Neural crest cell (in vitro differentiated cells): ENCODE results near the gene TMSB10. TPM values are rescaled to one million over a fixed set of nuclear protein-coding genes. Genes with fewer than 3 reads are reported as not detected.

Source experiments
- DNase-seq: peaks from one replicate; pipeline ENCODE4 v3.0.0; 2021; ENCODE audit warnings: low read depth, mixed read lengths, low spot score
- H3K27ac Mint-ChIP-seq: one replicate; pipeline ENCODE4 v1.8.0; 2021; ENCODE audit warnings: mild to moderate bottlenecking, mixed read lengths; ENCODE audit not compliant: unreplicated experiment
- H3K27me3 Mint-ChIP-seq: 2 replicates; pipeline ENCODE4 v1.8.0; 2021; ENCODE audit warnings: low read depth, mild to moderate bottlenecking, mixed read lengths
- H3K36me3 Mint-ChIP-seq: 2 replicates; pipeline ENCODE4 v1.8.0; 2021; ENCODE audit warnings: low read depth, mild to moderate bottlenecking, mixed read lengths
- H3K4me1 Mint-ChIP-seq: 2 replicates; pipeline ENCODE4 v1.8.0; 2021; ENCODE audit warnings: mixed read lengths
- H3K4me3 Mint-ChIP-seq: one replicate; pipeline ENCODE4 v1.8.0; 2021; ENCODE audit warnings: mild to moderate bottlenecking, mixed read lengths
- H3K9me3 Mint-ChIP-seq: 2 replicates; pipeline ENCODE4 v1.8.0; 2021; ENCODE audit warnings: mixed read lengths
- total RNA-seq: library from RNA; stranded (reverse); gene quantifications from 2 replicates; pipeline ENCODE4 v1.2.1, GENCODE V29; 2021
- TF ChIP-seq, protein P1 (sequence below): fragments of 200-600 bp; sonication (generic); conservative IDR thresholded peaks from 2 replicates; pipeline ENCODE4 v1.5.0; 2021; ENCODE audit warnings: antibody characterized with exemption, mild to moderate bottlenecking

TMSB10 gene
- total RNA-seq, 1 donor from 2014 or later, result 1,431 TPM

DNA sequence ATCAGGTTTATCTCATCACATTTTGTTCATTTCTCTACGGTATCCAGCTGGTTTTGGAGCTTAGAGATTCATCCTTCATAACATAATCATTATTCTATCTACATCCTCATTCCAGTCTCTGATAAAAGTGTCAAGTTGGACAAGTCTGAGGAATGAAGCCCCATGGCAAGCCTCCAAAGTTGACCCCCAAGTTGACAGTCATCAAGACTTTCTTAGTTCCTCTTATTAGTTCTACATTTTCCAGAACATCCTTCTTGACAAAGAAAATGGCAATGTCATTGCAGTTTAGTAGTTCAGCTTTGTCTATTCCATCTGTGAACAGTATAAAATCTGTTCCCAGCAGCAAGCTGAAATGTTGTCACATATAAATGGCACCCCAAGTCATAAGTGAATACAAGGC, 4.5 kb upstream of the TMSB10 start:
- Mint-ChIP-seq H3K27ac (no peak overlapping the region), H3K27me3 (peaks cover 14% of the 10 kb centered on the region), H3K4me3 (no peak overlapping the region), H3K4me1 (peaks cover 14% of the 10 kb centered on the region), H3K36me3 (no peaks in the 10 kb centered on the region), H3K9me3 (no peaks in the 10 kb centered on the region)
- DNase-seq, result no peak
- TF ChIP-seq, protein P1, sequence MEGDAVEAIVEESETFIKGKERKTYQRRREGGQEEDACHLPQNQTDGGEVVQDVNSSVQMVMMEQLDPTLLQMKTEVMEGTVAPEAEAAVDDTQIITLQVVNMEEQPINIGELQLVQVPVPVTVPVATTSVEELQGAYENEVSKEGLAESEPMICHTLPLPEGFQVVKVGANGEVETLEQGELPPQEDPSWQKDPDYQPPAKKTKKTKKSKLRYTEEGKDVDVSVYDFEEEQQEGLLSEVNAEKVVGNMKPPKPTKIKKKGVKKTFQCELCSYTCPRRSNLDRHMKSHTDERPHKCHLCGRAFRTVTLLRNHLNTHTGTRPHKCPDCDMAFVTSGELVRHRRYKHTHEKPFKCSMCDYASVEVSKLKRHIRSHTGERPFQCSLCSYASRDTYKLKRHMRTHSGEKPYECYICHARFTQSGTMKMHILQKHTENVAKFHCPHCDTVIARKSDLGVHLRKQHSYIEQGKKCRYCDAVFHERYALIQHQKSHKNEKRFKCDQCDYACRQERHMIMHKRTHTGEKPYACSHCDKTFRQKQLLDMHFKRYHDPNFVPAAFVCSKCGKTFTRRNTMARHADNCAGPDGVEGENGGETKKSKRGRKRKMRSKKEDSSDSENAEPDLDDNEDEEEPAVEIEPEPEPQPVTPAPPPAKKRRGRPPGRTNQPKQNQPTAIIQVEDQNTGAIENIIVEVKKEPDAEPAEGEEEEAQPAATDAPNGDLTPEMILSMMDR, result no peak

DNA sequence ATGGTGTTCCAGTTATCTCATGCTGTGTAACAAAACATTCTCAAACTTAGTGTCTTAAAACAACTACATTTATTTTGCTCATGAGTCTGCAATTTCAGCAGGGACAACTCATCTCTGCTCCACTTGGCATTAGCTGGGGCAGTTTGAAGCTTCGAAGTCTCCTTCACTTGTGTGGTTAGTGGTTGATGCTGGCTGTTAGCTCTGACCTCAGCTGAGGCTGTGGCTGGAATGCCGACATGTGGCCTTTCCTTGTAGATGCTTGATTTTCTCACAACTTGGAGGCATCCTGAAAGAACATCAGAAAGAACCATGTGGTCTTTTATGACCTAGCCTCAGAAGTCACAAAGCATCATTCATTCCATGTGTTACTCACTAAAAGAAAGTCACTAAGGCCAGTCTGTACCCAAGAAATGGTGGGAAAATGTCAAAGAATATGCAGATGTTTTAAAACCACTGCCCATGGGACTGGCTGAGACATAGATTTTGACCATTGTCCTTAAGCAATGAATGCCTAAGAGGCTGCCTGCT, 3.8 kb upstream of the TMSB10 start:
- H3K9me3 Mint-ChIP-seq, result no peaks in the 10 kb centered on the region
- H3K4me1 Mint-ChIP-seq, result peaks cover 16% of the 10 kb centered on the region
- DNase-seq, result no peak
- peaks cover 14% of the 10 kb centered on the region for H3K27me3 Mint-ChIP-seq
- H3K36me3 Mint-ChIP-seq, result peaks cover 2% of the 10 kb centered on the region
- no peak overlapping the region for H3K4me3 Mint-ChIP-seq
- TF ChIP-seq, protein P1, result no peak
- H3K27ac Mint-ChIP-seq, result no peak overlapping the region

DNA sequence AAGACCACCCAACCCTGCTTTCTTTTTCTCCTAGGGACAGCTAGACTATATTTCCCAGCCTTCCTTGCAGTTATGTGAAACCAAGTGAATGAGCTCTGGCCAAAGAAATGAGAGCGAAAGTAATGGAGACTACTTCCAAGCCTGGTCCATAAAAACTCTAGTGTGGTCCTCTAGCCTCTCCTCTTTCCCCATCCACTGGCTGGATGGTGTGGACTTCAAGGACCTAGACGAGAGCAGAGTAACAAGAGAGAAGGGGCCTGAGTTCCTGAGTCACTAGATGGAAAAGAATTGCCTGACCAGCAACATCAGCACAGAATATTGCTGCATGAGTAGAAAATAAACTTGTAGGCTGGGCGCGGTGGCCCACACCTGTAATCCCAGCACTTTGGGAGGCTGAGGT, 2.9 kb upstream of the TMSB10 start:
- no peak for DNase-seq
- peaks cover 14% of the 10 kb centered on the region for H3K27me3 Mint-ChIP-seq
- TF ChIP-seq, protein P1, result no peak
- H3K27ac Mint-ChIP-seq, result no peak overlapping the region
- H3K9me3 Mint-ChIP-seq, result no peaks in the 10 kb centered on the region
- peaks cover 11% of the 10 kb centered on the region for H3K36me3 Mint-ChIP-seq
- peak overlapping the region; percentile 37 for H3K4me3 Mint-ChIP-seq
- peaks cover 25% of the 10 kb centered on the region for H3K4me1 Mint-ChIP-seq

DNA sequence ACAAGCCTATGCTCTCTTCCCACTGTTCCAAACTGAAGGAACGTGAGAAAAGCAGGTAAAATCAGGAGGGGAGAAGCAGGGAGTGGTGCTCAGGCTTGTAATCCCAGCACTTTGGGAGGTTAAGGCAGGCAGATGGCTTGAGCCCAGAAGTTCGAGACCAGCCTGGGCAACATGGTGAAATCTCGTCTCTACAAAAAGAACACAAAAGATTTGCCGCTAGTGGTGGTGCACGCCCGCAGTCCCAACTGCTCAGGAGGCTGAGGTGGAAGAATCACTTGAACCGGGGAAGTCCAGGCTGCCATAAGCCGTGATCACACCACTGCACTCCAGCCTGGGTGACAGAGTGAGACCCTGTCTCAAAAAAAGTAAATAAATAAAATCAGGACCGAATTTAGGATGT, 1.3 kb upstream of the TMSB10 start:
- Mint-ChIP-seq H3K36me3 (peaks cover 22% of the 10 kb centered on the region), H3K9me3 (peaks cover 1% of the 10 kb centered on the region), H3K4me3 (peak overlapping the region; percentile 91), H3K4me1 (peaks cover 31% of the 10 kb centered on the region), H3K27me3 (peaks cover 14% of the 10 kb centered on the region), H3K27ac (no peak overlapping the region)
- no peak for DNase-seq
- TF ChIP-seq, protein P1, result no peak

DNA sequence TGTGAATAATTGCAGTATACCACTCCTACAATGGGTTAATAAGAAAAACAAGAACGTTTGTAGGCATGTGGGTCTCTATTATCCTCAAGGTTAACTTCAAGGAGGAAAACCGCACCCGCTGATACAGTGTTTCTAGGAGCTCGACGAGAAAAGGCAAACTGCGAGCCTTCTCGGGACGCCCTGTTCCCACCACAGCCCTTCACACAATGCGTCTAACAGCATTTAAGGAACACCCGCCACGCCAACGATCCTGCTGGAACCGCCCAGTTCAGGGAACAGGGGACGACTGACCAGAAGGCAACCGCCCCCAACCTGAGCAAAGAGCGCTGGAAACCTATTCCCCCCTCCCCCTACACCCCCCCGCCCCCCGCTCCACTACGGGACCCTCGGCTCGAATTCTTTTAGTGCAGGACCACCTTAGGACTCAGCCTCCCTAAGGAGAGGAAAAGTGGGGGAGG, 710 bp upstream of the TMSB10 start:
- Mint-ChIP-seq H3K27ac (peak overlapping the region; percentile 90), H3K4me3 (peak overlapping the region; percentile 91), H3K36me3 (peaks cover 28% of the 10 kb centered on the region), H3K4me1 (peaks cover 31% of the 10 kb centered on the region), H3K27me3 (peaks cover 14% of the 10 kb centered on the region), H3K9me3 (peaks cover 7% of the 10 kb centered on the region)
- peak; percentile 40 for DNase-seq
- TF ChIP-seq, protein P1, result no peak
